Subcutaneous preadipocyte (primary cell): ENCODE data around the gene CDHR4. TPM values are rescaled to one million over a fixed set of nuclear protein-coding genes. Genes with fewer than 3 reads are reported as not detected.

Source experiments
- small RNA-seq: library from RNA; depleted of rRNA; stranded (forward); fragments of <200 nt; gene quantifications from one replicate; pipeline ENCODE3, GENCODE V24; 2012
- total RNA-seq: library from RNA; depleted of rRNA; stranded (reverse); fragments of >200 nt; gene quantifications from 2 replicates; pipeline ENCODE4 v1.2.3, GENCODE V29; 2012

CDHR4 gene, protein sequence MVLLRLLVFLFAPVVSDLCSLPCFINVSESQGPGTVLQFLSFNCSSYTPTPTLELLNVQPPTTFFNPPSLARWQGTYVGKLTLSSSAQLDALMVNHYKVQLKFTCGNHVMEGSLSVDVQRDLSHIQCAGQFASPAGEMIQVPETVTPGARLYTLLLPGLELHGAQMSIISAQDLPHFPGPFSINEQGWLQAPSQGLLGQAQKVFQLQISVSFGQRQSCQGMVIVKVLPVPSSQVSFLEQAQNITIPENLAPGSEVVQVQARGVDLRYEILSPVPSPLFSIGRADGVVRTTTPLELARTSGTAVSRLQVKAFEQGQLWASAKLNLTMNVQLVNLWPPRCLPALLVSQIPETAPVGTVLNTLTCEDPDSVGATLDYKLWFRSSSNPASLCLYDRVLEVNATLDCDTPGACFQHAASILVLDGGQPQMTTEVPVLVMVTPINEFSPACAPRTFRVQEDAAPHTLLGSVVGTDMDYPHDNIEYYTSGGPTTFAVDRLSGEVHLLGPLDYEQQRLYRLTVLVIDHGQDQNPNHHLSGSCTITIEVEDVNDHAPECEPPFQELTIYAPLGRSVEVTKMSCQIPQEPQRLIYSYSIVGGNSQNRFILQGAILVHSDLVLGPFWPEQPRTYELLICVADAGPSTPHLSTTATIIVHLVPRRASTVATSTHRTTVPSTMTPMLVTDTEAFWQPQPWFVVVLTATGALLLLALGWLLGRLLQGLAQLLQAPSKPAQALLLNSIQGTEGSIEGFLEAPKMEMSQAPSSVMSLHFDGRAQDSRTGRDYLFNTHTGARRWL
- 0.37 TPM in 1 of 2 replicates, not detected in the other for total RNA-seq

DNA sequence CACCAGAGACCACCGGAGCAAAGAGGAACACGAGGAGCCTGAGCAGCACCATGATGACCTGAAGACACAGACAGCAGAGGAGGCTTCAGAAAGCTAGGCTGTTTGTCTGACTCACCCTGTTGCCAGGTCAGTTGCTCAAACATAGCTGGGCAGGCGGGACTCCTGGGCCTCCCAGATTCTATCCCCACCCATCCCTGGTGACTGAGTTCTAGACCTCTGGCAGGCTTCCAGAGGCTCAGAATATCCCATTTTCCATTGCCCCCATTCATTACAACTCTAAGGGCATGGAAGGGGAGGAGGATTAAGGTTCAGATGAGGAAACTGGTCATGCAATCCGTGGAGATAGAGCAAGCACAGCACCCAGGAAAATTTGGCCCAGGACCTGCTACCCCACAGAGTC, at the start of gene CDHR4:
Gene CDHR4, minus strand, starts transcription at position 113 of the 400 bp plus-strand sequence. Its CDS starts 61 bp downstream, at position 52.

DNA sequence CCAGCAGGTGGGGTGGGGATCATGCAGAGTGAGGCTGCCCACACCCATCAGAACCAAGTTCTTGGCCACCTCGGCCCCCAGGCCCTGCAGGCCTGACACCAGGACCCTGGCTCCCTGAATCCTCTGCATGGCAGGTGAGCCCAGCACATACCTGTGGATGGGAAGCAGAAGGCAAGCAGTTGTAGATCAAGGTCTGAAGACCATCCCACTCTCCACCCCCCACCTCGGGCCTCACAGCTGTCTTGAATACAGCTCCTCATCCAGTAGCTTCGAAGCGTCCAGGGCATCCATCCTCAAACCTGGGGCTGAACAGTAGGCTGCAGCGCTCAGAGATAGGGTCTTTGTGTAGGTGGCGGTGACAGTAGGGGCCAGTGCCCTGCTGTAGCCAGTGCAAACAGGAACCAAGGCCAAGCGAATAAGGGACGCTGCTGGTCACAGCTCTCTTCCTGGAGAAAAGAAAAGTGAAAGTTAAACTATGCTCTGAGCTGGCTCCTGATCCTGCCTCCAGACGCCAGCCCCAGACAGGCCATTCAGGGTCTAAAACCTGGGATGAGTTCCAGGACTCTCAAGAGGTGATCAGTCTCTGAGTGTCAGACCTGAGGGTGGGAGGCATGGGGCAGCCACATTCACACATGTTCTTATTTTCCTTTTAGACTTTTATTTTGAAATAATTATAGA, 14.0 kb upstream of the CDHR4 start, which contains the start of gene UBA7:
Gene UBA7, minus strand, starts transcription at position 457 of the 678 bp plus-strand sequence. Its CDS starts 166 bp downstream, at position 291.

DNA sequence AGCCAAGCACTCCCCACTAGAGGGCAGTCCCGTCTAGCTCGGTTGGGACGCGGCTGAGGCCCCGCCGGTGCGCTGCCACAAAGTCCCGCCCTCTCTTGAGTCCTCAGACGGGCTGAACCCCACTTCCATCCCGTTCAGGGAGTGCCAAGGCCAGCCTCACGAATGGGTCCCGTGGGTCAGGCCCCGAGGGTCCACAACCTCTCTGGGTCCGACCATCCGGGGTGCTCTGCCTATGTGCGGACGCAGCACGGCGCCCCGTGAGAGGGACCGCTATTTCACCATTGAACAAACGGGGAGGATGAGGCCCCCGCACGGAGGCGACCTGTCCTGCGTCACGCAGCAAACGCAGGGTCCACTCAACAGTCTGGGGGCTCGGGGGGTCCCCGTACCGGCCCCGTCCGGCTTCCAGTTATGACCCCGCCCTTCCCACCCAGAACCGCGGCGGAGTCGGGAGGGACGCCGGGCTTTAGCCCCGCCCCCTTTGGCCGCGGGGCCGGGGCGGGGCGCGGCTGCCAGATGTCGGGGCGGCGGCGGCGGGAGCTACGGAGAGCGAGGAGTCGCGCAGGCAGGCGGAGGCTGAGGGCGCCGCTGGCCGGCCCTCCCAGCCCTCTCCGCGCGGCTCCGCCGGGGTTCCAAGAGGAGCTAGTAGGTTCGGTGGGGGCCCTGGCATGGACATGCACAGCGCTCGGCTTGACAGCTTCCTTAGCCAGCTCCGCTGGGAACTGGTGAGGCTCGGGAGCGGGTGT, 3.2 kb upstream of the CDHR4 start, which contains the start of gene INKA1:
Gene INKA1, plus strand, starts transcription at position 543 of the 746 bp plus-strand sequence. Its CDS starts 132 bp downstream, at position 675.

GRCh38 chr3:49786357-49787181, 13.1 kb downstream of the CDHR4 start, which contains the start of gene IP6K1:
Gene IP6K1, minus strand, starts transcription at chr3:49786542. Its CDS starts 38,502 bp downstream, at chr3:49748040.

Small RNA genes lying within 50 kb of the gene (small RNA-seq; reads per million reads assigned to genes)
- not detected for gene COX6CP14

Other genes with a start within 250 kb of the CDHR4 start
- gene BSN, start 245.4 kb downstream of the CDHR4 start, total RNA-seq = under 0.01 and 0.20 TPM in 2 replicates
- 127 and 142 TPM in 2 replicates for gene APEH, start 125.5 kb downstream of the CDHR4 start, total RNA-seq
- 3.3 and 4.8 TPM in 2 replicates for gene MST1, start 110.4 kb downstream of the CDHR4 start, total RNA-seq
- 25.0 and 35.8 TPM in 2 replicates for gene RNF123, start 110.3 kb downstream of the CDHR4 start, total RNA-seq
- gene AMIGO3, start 80.2 kb downstream of the CDHR4 start, total RNA-seq = 0.37 and 1.2 TPM in 2 replicates
- 16.2 and 26.0 TPM in 2 replicates for gene GMPPB, start 75.9 kb downstream of the CDHR4 start, total RNA-seq
- 33.4 and 35.6 TPM in 2 replicates for gene IP6K1, start 13.3 kb downstream of the CDHR4 start, total RNA-seq
- gene INKA1, start 3.4 kb upstream of the CDHR4 start, total RNA-seq = 6.2 and 6.6 TPM in 2 replicates
- gene UBA7, start 14.1 kb upstream of the CDHR4 start, total RNA-seq = 26.6 and 36.0 TPM in 2 replicates
- 4.8 and 6.5 TPM in 2 replicates for gene TRAIP, start 56.7 kb upstream of the CDHR4 start, total RNA-seq
- gene CAMKV, start 70.0 kb upstream of the CDHR4 start, total RNA-seq = not detected in 2 replicates
- 0.37 and 0.59 TPM in 2 replicates for gene MST1R, start 104.0 kb upstream of the CDHR4 start, total RNA-seq
- 13.6 and 17.0 TPM in 2 replicates for gene MON1A, start 129.9 kb upstream of the CDHR4 start, total RNA-seq
- gene RBM6, start 140.3 kb upstream of the CDHR4 start, total RNA-seq = 34.6 and 37.5 TPM in 2 replicates